ENCODE measurements around the gene ZNF784. TPM values are rescaled to one million over a fixed set of nuclear protein-coding genes. Genes with fewer than 3 reads are reported as not detected.

The ZNF784 gene
- total and polyA plus RNA-seq, 2 of the 8 experiments (the other 6 are each of a cell fraction or from before 2014, with no cell fraction given), result 6.5 to 8.0 TPM

DNA sequence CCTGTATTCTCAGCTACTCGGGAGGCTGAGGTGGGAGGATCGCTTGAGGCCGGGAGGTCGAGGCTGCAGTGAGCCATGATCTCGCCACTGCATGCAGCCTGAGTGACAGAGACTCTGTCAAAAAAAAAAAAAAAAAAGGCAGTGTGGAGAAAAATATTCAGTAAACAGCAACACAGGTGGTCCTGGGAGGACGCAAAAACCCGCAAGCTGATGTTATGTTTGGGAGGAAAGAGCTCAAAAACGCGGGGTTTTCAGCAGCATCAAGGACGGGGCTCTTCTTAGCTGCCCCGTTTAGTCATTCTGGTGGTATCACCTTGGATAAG, 599 bp upstream of the ZNF784 start:
- Histone ChIP-seq H3K4me3 (ENCODE audit: extremely low read depth in 1 of 4, insufficient read depth in 2 of 4, low read depth in 3 of 4, low read length in 4 of 4) (peak overlapping the region in 3 of 4 experiments; percentile 6 to 95 (median 80); a peak in 3 of 8 replicates), H3K27me3 (replicated peaks in 1 of 4; ENCODE audit: control insufficient read depth in 3 of 4, extremely low read depth in 1 of 4, insufficient read depth in 3 of 4, low read length in 3 of 4) (no peaks in the 10 kb centered on the region), H3K18ac (ENCODE audit: extremely low read depth, low read length) (no peak overlapping the region), H3K56ac (replicated peaks; ENCODE audit: insufficient read length, low read depth, low read length) (no peak overlapping the region), H3K14ac (ENCODE audit: insufficient read length) (no peak overlapping the region), H4K91ac (replicated peaks; ENCODE audit: insufficient read length, low read length) (no peak overlapping the region), H2BK120ac (replicated peaks; ENCODE audit: low read depth, low read length) (no peak overlapping the region), H4K5ac (ENCODE audit: insufficient read length, low read depth, low read length) (no peak overlapping the region), H3K36me3 (ENCODE audit: control insufficient read depth in 2 of 4, insufficient read depth in 4 of 4, low read length in 3 of 4) (peaks cover 0 to 11% (median 1%) of the 10 kb centered on the region in 4 experiments; a peak in 4 of 8 replicates), H3K79me2 (ENCODE audit: control insufficient read depth in 1 of 2, insufficient read depth in 2 of 2, low read length in 2 of 2) (no peaks in the 10 kb centered on the region), H3K4ac (replicated peaks; ENCODE audit: insufficient read length, low read depth, low read length) (no peak overlapping the region), H3K23ac (ENCODE audit: insufficient read length) (no peak overlapping the region), H4K8ac (ENCODE audit: extremely low read depth, insufficient read depth, low read length) (no peak overlapping the region), H3K23me2 (ENCODE audit: low read depth, low read length) (no peaks in the 10 kb centered on the region), H2BK20ac (ENCODE audit: low read length) (no peak overlapping the region), H2BK15ac (ENCODE audit: low read length) (no peak overlapping the region), H3K79me1 (ENCODE audit: low read depth, low read length) (no peaks in the 10 kb centered on the region), H2AFZ (ENCODE audit: low read length) (peak overlapping the region; percentile 94), H3K4me2 (ENCODE audit: insufficient read depth in 1 of 2, low read depth in 2 of 2, low read length in 2 of 2) (peak overlapping the region; percentile 50 to 80), H2BK5ac (ENCODE audit: low read depth, low read length) (no peak overlapping the region), H3K9ac (replicated peaks in 1 of 4; ENCODE audit: extremely low read depth in 1 of 4, low read depth in 3 of 4, low read length in 3 of 4) (peak overlapping the region in 1 of 4 experiments; percentile 14; a peak in 1 of 7 replicates), H2BK12ac (ENCODE audit: low read depth, low read length) (no peak overlapping the region), H4K20me1 (replicated peaks in 1 of 2; ENCODE audit: control insufficient read depth in 1 of 2, insufficient read depth in 2 of 2, low read length in 2 of 2) (peaks cover 1 to 5% of the 10 kb centered on the region in 2 experiments), H3K27ac (ENCODE audit: low read depth, low read length) (no peak overlapping the region), H3K4me1 (replicated peaks in 1 of 4; ENCODE audit: control insufficient read depth in 3 of 4, insufficient read depth in 4 of 4, low read length in 3 of 4) (peaks cover 0 to 3% (median 0%) of the 10 kb centered on the region in 4 experiments; a peak in 3 of 7 replicates), H2AK5ac (ENCODE audit: low read depth, low read length) (no peak overlapping the region), H3K9me3 (ENCODE audit: insufficient read depth in 2 of 2, low read depth in 1 of 2, low read length in 1 of 2) (no peaks in the 10 kb centered on the region)
- 0 out of 2 replicates have a peak, but pooled peaks have one; percentile 34 for TF ChIP-seq KDM1A (IDR thresholded peaks at IDR 0.05; ENCODE audit: borderline replicate concordance, low read length)
- no peak for TF ChIP-seq TBP (IDR thresholded peaks at IDR 0.05; ENCODE audit: low read depth, low read length)
- DNase-seq (ENCODE audit: low read depth in 1 of 2, low spot score in 2 of 2) (no peak), FAIRE-seq (no peak)
- 78% methylated on average over 10 of the region's 11 CpGs; no CpG with 5 or more reads in 1 of the 2 experiments for WGBS, 2 experiments (ENCODE audit: extremely low coverage in 1 of 2, insufficient coverage in 1 of 2, insufficient read length in 1 of 2, insufficient replicate concordance in 2 of 2, low coverage in 1 of 2, low lambda C conversion rate in 2 of 2, missing lambda C conversion rate in 1 of 2)
- ChIA-PET CTCF (ENCODE audit: partially characterized antibody) (interaction anchor here (0.6 to 8.0 kb wide), 4 partner anchors 7 to 551 kb away, joined by 3 to 38 read pairs (median 6); partner anchors contain the start of gene GALP), POLR2A (ENCODE audit: partially characterized antibody) (interaction anchor here (0.6 to 6.8 kb wide), 15 partner anchors 9 to 366 kb away, joined by 3 to 25 read pairs (median 5); partner anchors contain the start of genes CCDC106, FIZ1, ZNF524 and ZNF581)
